Thymus (tissue), 11 donors: ENCODE data around the gene DNASE1L1. TPM values are rescaled to one million over a fixed set of nuclear protein-coding genes. Genes with fewer than 3 reads are reported as not detected.

Experiments
- DNase-seq, 9 donors: peaks; one replicate each; pipeline ENCODE4 v3.0.0-alpha.2; 2013; ENCODE audit warnings: low spot score in 9 of 9, low read depth in 6 of 9, missing footprints in 1 of 9
- H3K27ac ChIP-seq, 2 donors: one replicate each; pipeline ENCODE4 v1.5.1; 2013; ENCODE audit warnings: control low read depth in 1 of 2, low read depth in 1 of 2, low read length in 1 of 2, mild to moderate bottlenecking in 1 of 2, moderate library complexity in 1 of 2
- H3K27me3 ChIP-seq, 2 donors: one replicate each; pipeline ENCODE4 v1.5.1; 2013; ENCODE audit warnings: low read length in 1 of 2; ENCODE audit not compliant: control insufficient read depth in 2 of 2, insufficient read depth in 1 of 2
- H3K36me3 ChIP-seq, 2 donors: one replicate each; pipeline ENCODE4 v1.5.1; 2013; ENCODE audit warnings: low read length in 1 of 2, mild to moderate bottlenecking in 1 of 2, moderate library complexity in 1 of 2; ENCODE audit not compliant: control insufficient read depth in 2 of 2, insufficient read depth in 2 of 2
- H3K4me1 ChIP-seq, 2 donors: one replicate each; pipeline ENCODE4 v1.5.1; 2013; ENCODE audit warnings: low read length in 2 of 2; ENCODE audit not compliant: control insufficient read depth in 2 of 2, insufficient read depth in 2 of 2
- H3K4me3 ChIP-seq, 2 donors: one replicate each; pipeline ENCODE4 v1.5.1; 2013; ENCODE audit warnings: low read length in 2 of 2, control low read depth in 1 of 2, mild to moderate bottlenecking in 1 of 2
- H3K9me3 ChIP-seq, 2 donors: one replicate each; pipeline ENCODE4 v1.5.1; 2013; ENCODE audit warnings: low read length in 1 of 2, mild to moderate bottlenecking in 1 of 2; ENCODE audit not compliant: control insufficient read depth in 2 of 2, insufficient read depth in 1 of 2
- WGBS: extraction: QIAGEN DNeasy Blood & Tissue Kit; methylation state at CpG from one replicate; pipeline ENCODE4 v1.1.7; 2013; 5-methylcytosine and 5-hydroxymethylcytosine counted together
- polyA plus RNA-seq: library from polyadenylated mRNA; stranded (reverse); fragments of 200-250 nt; gene quantifications from one replicate; pipeline ENCODE4 v1.2.3, GENCODE V29; 2013
- total RNA-seq: library from RNA; stranded (reverse); fragments of 120-200 nt; gene quantifications from one replicate; pipeline ENCODE4 v1.2.4, GENCODE V29; 2013
- donor health status: healthy.

The DNASE1L1 gene
- total and polyA plus RNA-seq, 2 donors, result 10.1 to 23.0 TPM

- Histone ChIP-seq H3K4me3 (no peak overlapping the region), H3K9me3 (peaks cover 0 to 8% of the 10 kb centered on the region in 2 donors), H3K27me3 (no peaks in the 10 kb centered on the region), H3K27ac (peak overlapping the region in 1 of 2 donors; percentile 31), H3K4me1 (peaks cover 3 to 18% of the 10 kb centered on the region in 2 donors), H3K36me3 (peaks cover 24 to 41% of the 10 kb centered on the region in 2 donors)
- DNase-seq, result no peak
- WGBS, result 64% methylated on average over 7 of the region's 7 CpGs
Observed at GRCh38 chrX:154430916-154431315, 21.9 kb upstream of the DNASE1L1 start.

GRCh38 chrX:154430479-154430878 lies 21.4 kb upstream of the DNASE1L1 start:
- Histone ChIP-seq H3K9me3 (peaks cover 0 to 8% of the 10 kb centered on the region in 2 donors), H3K4me3 (no peak overlapping the region), H3K27ac (peak overlapping the region in 1 of 2 donors; percentile 31), H3K4me1 (peaks cover 3 to 18% of the 10 kb centered on the region in 2 donors), H3K36me3 (peaks cover 23 to 37% of the 10 kb centered on the region in 2 donors), H3K27me3 (no peaks in the 10 kb centered on the region)
- 66% methylated on average over 6 of the region's 6 CpGs for WGBS
- DNase-seq, result no peak

- H3K4me3 ChIP-seq, result peak overlapping the region in 1 of 2 donors; percentile 60
- H3K9me3 ChIP-seq, result peaks cover 0 to 8% of the 10 kb centered on the region in 2 donors
- H3K4me1 ChIP-seq, result peaks cover 3 to 18% of the 10 kb centered on the region in 2 donors
- WGBS, result 96% methylated on average over 2 of the region's 2 CpGs
- H3K27ac ChIP-seq, result no peak overlapping the region
- no peaks in the 10 kb centered on the region for H3K27me3 ChIP-seq
- peaks cover 18 to 29% of the 10 kb centered on the region in 2 donors for H3K36me3 ChIP-seq
- no peak for DNase-seq
Observed at GRCh38 chrX:154429711-154430110, 20.7 kb upstream of the DNASE1L1 start.

DNA sequence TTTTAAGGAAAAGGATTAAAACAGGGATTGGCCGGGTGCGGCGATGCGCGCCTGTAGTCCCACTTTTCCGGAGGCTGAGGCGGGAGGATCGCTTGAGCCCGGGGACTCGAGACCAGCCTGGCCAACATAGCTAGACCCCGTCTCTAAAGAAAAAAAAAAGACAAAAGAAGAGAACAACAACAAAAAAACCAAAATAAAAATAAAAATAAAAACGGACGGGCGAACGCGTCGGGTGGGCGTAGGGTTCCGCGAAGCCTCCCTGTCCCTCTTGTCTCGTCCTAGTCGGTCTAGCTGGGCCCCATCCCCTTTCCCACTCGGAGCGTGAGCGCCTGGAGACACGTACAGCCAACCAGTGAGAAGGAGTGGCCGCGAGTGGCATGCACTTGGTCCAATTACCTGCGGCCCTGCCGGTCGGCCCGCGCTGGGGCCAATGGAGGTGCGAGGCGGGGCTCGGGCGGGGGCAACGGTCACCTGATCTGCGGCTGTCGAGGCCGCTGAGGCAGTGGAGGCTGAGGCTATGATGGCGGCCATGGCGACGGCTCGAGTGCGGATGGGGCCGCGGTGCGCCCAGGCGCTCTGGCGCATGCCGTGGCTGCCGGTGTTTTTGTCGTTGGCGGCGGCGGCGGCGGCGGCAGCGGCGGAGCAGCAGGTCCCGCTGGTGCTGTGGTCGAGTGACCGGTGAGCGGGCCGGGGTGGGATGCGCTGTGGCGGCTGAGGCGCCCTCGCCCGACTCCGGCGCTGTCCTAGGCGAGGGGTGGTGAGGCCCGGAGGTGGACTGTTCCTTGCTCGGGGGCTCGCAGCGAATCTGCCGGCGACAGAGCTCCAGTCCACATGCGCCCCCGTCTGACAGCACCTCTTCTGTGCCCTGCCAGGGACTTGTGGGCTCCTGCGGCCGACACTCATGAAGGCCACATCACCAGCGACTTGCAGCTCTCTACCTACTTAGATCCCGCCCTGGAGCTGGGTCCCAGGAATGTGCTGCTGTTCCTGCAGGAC lies 19.4 kb upstream of the DNASE1L1 start, which contains the start of gene ATP6AP1:
TSS of gene ATP6AP1 (plus strand) at position 502 of the 996 bp plus-strand sequence. CDS start at position 518, 16 bp downstream.
- Histone ChIP-seq H3K9me3 (peaks cover 0 to 8% of the 10 kb centered on the region in 2 donors), H3K27me3 (no peaks in the 10 kb centered on the region), H3K27ac (peak within 1 kb of the TSS; percentile 17 to 31), H3K4me3 (peak within 1 kb of the TSS; percentile 47 to 60), H3K4me1 (peaks cover 3 to 18% of the 10 kb centered on the region in 2 donors), H3K36me3 (peaks cover 12 to 21% of the 10 kb centered on the region in 2 donors)
- peak in 8 of 9 donors; percentile 61 to 92 (median 78) for DNase-seq
- 9% methylated on average over 87 of the region's 87 CpGs for WGBS

GRCh38 chrX:154426916-154427770 lies 18.1 kb upstream of the DNASE1L1 start:
- Histone ChIP-seq H3K27ac (peak overlapping the region in 1 of 2 donors; percentile 32), H3K4me3 (no peak overlapping the region), H3K27me3 (no peaks in the 10 kb centered on the region), H3K9me3 (peaks cover 0 to 8% of the 10 kb centered on the region in 2 donors), H3K4me1 (peaks cover 3 to 18% of the 10 kb centered on the region in 2 donors), H3K36me3 (peaks cover 5 to 9% of the 10 kb centered on the region in 2 donors)
- WGBS, result 94% methylated on average over 13 of the region's 13 CpGs
- DNase-seq, result no peak

DNA sequence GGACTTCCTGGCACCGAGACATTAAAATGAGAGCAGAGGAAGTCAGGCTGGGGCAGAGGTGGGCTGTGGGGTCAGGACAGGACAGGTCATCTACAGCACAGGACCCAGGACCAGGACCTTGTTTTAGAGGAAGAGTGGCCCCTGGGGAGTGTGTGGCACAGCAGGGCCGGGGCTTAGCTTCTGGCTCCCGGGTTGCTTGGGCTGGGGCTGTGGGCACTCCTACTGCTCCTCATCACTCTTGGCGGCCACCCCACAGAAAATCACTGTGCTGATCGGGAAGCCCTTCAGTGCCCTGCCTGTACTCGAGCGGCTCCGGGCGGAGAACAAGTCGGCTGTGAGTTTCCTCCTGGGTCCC lies 11.3 kb upstream of the DNASE1L1 start:
- peaks cover 0 to 7% of the 10 kb centered on the region in 2 donors for H3K36me3 ChIP-seq
- no peaks in the 10 kb centered on the region for H3K9me3 ChIP-seq
- H3K4me3 ChIP-seq, result no peak overlapping the region
- H3K27ac ChIP-seq, result no peak overlapping the region
- H3K27me3 ChIP-seq, result no peaks in the 10 kb centered on the region
- no peaks in the 10 kb centered on the region for H3K4me1 ChIP-seq
- DNase-seq, result no peak
- WGBS, result 98% methylated on average over 10 of the region's 10 CpGs

- H3K36me3 ChIP-seq, result peaks cover 0 to 7% of the 10 kb centered on the region in 2 donors
- 96% methylated on average over 19 of the region's 19 CpGs for WGBS
- no peak for DNase-seq
- H3K9me3 ChIP-seq, result no peaks in the 10 kb centered on the region
- H3K27ac ChIP-seq, result no peak overlapping the region
- no peaks in the 10 kb centered on the region for H3K4me1 ChIP-seq
- H3K27me3 ChIP-seq, result no peaks in the 10 kb centered on the region
- no peak overlapping the region for H3K4me3 ChIP-seq
Observed at GRCh38 chrX:154419688-154420401, 10.8 kb upstream of the DNASE1L1 start.

GRCh38 chrX:154419189-154419588 lies 10.1 kb upstream of the DNASE1L1 start:
- Histone ChIP-seq H3K4me1 (no peaks in the 10 kb centered on the region), H3K36me3 (peaks cover 0 to 7% of the 10 kb centered on the region in 2 donors), H3K4me3 (no peak overlapping the region), H3K27me3 (no peaks in the 10 kb centered on the region), H3K27ac (no peak overlapping the region), H3K9me3 (no peaks in the 10 kb centered on the region)
- no peak for DNase-seq
- WGBS, result 95% methylated on average over 8 of the region's 8 CpGs
